ENCODE data around the gene SLC38A5.
"Not testable (repeated sequence)": the region's sequence is repeated elsewhere in the genome, so short reads cannot be mapped to it uniquely, and the experiment has no call there.

SLC38A5 gene

DNA sequence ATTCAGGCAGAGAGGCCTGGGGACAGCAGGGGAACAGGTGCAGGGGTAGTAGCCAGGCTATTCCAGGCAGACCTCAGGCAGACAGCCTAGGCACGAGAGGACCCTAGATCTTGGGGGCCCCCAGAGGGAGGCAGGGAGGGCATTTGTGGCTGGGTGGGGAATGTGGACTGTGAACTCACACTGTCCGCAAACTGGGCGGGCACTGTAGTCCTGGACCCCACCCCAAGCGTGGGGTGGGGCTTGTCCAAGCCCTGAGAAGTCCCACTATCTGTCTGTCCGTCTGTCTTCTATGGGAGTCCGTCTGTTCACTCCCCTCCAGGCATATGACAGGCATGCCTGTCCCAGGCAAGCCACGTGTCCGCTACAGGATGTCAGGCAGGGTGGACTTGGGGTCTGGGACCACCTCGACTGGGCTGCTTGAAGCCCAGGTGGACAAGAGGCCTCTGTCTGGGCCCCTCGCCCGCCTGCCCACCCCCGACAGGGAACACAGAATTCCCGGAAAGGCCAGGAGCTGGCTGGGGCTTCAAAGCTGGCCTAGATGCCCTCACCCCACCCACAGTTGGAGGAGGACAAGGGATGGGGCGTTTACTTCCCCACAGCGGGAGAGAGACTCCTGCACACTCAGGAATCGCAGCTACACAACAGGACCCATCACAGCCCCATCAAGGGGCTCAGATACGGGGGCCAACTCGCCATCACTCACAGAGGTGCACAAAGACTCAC, at the start of gene SLC38A5:
SLC38A5 (minus strand) TSS at position 151 of the 723 bp plus-strand sequence. CDS start 2,336 bp downstream, outside the sequence.
- no peak for DNase-seq

DNA sequence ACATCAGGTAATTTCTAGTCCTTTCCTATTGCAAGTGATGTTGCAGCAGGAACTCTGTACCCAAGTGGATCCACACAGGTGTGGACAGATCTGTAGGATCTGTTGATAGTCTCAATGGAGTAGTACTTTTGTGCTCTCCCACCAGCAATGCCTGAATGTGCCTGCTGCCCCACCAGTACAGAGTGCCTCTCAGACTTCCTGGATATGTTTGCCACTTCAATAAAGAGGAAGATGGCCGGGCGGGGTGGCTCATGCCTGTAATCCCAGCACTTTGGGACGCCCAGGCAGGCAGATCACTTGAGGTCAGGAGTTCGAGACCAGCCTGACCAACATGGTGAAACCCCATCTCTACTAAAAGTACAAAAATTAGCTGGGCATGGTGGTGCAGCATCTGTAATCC, 49.4 kb upstream of the SLC38A5 start:
- not testable (repeated sequence) for DNase-seq

DNA sequence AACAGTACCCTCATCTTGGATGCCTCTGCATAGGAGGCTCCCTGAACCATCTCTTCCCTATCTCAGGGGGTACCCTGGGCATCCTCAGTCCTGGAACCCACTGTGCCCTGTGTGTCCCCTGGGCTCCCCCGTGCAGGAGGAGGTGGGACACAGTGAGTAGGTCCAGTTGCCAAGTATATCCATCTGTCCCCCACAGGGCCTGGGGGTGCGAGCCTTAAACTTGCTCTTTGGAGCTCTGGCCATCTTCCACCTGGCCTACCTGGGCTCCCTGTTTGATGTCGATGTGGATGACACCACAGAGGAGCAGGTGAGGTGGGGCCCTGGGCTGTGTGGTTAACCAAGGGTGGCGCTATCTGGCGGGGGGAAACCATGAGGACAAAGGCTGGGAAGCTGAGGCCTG, 46.9 kb upstream of the SLC38A5 start:
- no peak for DNase-seq

DNA sequence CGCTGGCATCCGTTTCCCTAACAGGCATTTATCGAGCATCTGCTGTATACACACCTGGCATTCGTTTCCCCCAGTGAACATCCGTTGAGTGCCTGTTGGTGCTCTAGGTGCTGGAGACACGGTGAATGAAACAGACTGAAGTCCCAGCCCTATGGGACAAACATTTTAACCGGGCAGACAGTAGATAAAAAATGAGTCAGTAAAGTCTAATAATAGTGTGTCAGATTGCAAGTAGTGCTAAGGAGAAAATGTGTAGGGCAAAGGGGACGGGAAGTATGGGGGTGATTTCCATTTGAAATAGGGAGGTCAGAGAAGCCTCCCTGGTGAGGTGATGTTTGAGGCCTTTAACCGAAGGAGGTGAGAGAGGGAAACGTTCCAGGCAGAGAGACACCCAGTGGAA, 46.2 kb upstream of the SLC38A5 start:
- DNase-seq, result no peak

DNA sequence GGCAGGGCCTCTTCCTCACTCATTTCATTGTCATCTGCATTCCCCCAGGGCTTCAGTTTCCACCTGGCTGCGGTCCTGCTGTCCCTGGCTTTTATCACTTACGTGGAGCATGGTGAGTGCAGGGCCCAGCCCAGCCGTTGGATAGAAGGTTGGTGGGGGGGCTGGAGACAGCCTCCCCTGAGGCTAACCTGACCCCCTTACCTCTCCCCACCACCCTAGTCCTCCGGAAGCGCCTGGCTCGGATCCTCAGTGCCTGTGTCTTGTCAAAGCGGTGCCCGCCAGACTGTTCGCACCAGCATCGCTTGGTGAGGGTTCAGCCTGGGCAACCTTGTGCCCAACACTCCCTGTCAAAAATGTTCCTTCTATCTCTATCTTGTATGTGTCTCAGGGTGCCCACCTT, 45.8 kb upstream of the SLC38A5 start:
- no peak for DNase-seq

DNA sequence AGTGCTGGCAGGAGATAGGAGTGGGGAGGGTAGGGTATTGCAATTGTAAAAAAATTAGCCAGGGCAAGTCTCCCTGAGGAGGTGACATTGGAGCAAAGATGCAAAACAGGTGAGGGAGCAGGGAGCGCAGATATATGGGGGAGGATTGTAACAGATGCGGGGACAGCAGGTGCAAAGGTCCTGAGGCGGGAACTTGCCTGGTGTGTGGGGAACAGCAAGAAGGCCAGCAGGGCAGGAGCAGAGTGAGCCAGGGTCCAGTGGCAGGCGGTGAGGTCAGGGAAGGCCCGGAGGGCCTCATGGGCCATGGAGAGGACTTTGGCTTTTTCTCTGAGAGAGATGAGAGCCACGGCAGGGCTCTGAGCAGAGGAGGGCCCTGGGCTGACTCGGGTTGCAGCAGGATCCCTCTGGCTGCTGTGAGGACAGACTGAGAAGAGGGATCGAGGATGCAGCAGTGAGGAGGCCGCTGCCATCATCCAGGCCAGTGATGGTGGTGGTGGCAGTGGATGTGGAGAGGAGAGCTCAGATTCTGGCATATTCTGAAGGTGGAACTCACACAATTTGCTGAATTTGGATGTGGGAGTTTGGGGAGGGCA, 44.9 kb upstream of the SLC38A5 start:
- DNase-seq, result no peak

DNA sequence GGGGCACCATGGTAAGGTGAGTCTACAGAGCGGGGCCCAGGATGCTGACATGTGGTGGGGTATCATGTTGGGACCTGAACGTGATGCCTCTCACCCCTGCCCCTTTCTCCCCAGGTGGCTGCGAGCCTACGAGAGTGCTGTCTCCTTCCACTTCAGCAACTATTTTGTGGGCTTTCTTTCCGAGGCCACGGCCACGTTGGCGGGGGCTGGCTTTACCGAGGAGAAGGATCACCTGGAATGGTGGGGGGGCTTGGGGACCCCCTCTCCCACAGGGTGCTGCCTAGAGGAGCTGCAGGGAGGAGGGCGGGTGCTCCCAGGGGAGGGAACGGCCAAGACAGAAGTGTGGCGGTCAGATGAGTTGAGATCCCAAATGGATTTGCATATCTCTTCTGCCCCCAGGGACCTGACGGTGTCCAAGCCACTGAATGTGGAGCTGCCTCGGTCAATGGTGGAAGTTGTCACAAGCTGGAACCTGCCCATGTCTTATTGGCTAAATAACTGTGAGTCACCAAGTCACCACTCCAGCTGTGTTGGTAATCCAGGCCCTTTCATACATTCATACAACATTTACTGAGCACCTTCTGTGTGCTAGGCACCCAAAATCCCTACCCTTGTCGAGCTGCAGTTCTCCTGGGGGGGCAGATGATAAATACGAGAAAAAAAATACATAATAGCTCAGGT, 44.2 kb upstream of the SLC38A5 start:
- DNase-seq, result no peak

DNA sequence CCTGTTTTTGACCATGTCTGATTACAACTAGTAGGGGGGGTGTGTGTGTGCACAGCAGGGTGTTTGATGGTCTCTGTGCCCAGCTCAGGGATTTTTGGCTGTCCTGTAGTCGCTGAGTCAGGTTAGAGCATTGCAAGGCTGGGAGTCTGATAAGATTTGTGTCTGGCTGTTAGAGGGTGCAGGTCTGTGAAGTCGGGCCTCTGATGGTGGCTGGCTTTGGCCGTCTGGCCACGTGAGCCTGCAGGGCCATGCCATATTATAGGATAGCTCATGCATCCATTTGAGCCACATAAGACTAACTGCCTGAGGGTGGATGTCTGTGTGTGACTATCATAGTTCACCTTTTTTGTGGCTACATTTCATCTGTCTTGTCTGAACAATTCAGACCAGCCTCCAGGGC, 43.6 kb upstream of the SLC38A5 start:
- no peak for DNase-seq

DNA sequence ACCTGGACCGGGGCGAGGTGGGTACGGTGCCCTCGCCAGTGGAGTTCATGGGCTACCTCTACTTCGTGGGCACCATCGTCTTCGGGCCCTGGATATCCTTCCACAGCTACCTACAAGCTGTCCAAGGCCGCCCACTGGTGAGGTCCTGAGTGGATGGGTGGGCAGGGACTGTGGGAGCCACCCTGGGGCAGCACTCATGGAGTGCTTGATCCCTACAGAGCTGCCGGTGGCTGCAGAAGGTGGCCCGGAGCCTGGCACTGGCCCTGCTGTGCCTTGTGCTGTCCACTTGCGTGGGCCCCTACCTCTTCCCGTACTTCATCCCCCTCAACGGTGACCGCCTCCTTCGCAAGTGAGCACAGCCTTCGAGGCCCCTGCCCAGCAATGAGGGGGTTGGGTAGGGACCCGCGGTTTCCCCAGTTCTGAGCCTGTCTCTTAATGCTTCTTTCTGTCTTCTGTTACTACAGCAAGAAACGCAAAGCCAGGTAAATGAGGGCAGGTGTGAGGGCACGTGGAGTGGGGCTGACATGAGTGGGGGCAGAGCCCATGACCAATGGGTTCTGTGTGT, 42.4 kb upstream of the SLC38A5 start:
- no peak for DNase-seq

DNA sequence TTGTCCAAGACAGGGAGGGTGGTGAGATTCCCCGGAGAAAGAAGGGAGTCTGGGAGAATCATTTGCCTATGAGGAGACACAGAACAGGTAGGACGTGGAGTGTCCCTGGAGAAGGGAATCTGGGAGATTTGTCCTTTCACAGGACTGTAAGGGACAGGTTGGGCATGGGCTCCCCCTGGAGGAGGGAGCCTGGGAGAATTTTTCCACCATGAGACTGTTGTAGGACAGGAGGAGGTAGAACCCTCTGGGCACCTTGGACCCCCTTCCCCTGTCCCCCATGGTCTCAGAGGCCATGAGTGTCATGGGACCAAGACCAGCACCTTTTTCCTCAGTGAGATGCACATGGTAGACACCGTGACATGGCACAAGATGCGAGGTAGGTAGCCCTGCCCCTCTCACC, 41.5 kb upstream of the SLC38A5 start:
- no peak for DNase-seq

DNA sequence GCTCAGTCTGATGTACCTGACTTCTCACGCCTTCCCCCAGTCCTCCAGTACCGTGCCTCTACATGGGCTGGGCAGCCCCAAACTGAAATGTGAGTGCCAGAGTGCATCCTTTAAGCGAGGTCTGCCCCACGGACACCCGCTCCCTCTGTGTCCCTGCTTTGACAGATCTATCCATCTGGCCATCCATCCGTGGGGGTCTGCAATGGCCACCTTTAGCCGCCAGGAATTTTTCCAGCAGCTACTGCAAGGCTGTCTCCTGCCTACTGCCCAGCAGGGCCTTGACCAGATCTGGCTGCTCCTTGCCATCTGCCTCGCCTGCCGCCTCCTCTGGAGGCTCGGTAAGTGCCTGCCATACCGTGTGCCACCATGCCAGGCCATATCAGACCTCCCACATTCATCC, 39.6 kb upstream of the SLC38A5 start:
- DNase-seq, result no peak

DNA sequence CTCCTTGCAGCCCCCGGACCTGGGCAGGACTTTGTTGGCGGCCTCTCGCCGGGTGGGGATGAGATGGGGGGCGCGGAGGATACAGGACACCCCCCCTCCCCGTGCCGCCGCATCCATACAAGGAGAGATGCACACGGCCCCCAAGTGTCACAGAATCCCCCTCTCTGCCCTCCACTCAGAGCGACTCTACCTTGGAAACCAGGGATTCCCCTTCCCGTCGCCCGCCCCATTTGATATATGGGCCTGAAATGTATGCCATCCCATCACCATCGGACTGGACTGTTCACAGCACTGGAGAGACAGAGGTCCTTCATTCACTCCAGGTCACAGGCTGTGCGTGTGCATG, 39.2 kb upstream of the SLC38A5 start:
- no peak for DNase-seq

DNA sequence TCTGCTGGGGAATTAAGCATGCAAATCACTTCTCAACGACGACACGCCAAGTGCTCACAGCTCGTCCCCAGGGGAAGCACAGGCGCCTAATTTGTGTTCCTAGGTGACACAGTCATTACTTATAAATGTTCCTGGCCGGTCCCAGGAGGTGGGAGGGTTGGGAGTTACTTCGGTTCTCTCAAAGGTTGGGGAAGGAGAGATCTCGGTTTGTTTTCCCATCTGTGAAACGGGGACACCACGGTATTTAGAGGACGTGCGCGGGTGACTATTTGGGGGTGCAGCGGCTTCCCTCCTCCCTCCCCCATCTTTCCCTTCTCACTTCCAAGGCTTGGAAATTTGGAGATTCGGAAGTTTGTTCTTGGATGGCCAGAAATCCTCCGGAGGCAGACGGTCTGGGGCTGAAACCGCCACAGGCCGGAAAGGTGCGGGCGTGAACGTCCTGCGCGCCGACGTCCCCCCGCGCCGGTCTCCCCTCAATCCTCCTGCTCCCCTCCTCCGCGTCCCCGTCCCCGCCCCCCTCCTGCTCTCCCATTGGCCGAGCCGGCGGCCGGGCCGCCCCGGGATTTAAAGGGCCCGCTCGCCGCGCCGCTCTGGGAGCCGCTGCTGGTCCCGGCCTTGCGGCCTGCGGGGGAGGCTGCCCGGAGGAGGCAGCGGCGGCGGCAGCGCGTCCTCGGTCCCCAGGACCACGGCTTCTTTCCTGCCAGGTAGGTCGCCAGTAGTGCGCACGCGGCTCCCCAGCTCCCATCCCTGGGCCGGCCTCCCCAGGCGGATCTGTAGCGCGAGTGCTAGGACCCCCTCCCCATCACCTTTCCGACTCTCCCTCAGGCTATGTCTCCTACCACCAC, 38.6 kb upstream of the SLC38A5 start, which contains the start of gene PORCN:
PORCN (plus strand) TSS at position 593 of the 845 bp plus-strand sequence. CDS start 829 bp downstream, outside the sequence.
- peak; percentile 64 for DNase-seq

DNA sequence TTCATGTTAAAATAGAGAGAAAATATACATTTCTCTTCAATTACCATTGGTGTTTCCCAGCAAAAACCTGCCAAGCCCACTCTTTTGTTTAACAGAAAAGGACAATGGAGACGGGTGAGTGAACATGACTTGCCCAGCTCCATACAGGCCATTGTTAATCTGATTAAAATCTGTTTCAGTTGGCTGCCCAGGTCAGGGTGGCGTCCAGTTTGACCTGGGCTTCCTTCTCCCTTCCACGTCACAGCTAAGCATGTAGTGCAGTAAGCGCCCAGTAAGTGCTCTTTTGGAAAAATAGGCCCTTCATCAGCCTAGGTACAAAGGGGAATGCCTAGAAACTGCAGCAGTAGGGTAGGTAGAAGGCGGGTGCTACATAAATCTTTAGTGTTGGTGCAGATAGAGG, 37.2 kb upstream of the SLC38A5 start:
- DNase-seq, result no peak

DNA sequence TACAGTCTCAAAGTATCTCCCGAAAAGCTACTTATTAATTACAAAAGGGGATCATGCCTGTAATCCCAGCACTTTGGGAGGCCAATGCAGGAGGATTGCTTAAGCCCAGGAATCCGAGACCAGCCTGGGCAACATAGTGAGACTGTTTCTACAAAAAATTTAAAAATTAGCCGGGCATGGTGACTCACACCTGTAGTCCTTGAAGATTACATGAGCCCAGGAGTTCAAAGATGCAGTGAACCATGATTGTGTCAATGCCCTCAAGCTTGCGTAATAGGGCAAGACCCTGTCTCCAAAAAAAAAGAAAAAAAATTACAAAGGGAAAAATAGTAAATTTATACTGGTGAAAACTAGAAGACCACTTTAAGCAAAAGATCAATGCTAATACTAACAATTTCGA, 35.4 kb upstream of the SLC38A5 start:
- DNase-seq, result no peak

DNA sequence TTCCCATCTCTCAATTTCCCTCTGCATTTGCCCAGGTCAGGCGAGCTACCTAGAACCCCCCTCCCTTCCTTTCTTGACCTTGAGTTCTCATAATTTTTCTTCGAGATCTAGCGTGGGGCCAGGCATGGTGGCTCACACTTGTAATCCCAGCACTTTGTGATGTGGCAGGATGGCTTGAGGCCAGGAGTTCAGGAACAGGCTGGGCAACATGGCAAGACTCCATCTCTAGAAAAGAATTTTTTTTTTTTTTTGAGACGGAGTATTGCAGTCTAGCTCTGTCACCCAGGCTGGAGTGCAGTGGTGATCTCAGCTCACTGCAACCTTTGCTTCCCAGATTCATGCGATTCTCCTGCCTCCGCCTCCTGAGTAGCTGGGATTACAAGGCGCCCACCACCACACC, 34.2 kb upstream of the SLC38A5 start:
- no peak for DNase-seq

DNA sequence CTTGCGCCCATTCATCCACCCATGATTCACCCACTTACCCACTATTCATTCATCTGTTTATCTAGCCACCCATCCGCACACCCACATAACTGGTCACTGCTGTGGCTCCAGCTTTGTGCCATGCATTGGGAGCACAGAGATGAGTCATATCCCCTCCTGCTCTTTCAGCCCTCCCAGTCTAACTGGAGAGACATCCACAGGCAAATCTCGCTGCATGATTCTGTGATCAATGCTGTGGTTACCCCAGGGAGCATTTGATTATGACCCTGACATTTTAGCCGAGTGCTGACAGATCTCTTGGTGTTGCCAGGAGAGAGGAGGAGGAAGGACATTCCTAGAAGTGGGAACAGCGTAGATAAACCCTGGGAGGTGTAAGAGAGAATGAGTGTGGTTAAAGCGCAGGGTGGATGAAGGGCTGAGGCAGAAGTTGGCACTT, 28.3 kb upstream of the SLC38A5 start:
- peak; percentile 66 for DNase-seq

DNA sequence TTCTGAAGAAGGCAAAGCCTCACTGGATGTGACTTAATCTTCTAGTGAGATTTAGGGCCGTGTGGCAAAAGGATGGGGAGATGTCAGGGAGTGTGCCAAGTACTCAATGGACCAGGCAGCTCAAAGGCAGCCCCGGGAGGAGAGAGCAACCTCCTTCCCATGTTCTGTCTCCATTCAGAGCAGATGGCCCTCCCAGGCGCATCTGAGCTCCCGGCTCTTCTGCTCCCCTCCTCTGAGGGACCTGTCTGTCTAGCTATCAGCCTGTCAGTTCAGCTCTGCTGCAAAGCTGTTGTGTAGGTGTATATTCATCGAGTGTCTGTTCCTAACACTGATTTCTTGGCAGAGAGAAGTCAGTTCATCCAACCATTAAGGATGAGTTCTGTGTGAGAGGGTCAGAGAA, 27.8 kb upstream of the SLC38A5 start:
- no peak for DNase-seq

DNA sequence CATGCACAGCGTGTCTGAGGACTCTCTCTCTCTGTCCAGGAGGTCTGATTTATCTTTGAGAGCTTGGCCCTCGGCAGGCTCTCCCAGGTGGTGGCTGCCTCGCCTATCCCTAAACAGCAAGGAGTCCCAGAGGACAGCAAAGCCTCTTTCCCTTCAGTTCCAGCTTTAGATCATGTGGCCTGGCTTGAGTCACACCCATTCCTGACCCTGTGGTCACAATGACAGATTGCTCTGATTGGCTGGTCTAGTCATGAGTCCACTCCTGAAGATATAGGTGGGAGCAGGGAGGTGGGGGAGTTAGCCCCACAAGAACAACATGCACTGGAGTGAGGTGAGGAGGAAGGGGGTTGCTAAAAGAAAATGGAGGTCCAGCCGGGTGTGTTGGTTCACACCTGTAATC, 26.6 kb upstream of the SLC38A5 start:
- no peak for DNase-seq

DNA sequence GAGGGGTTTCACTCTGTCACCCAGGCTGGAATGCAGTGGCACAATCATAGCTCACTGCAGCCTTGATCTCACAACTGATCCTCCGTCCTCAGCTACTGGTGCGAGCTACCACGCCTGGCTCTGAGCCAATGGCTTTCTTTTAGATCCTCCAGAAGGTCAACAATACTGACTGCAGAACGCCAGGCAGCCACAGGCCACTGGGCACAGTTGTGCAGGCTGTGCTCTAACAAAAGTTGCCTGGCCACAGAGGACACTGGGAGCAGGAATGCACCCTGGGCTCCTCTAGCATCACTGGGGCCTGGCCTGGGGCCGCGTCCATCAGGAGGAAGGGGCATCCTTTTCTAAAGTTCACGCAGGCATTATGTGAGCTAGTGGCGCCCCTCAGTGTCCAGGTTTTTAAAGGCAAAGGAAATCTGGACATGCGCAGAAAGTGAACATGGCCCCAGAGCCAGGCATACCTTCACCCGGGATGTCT, 23.9 kb upstream of the SLC38A5 start:
- DNase-seq, result peak; percentile 35

DNA sequence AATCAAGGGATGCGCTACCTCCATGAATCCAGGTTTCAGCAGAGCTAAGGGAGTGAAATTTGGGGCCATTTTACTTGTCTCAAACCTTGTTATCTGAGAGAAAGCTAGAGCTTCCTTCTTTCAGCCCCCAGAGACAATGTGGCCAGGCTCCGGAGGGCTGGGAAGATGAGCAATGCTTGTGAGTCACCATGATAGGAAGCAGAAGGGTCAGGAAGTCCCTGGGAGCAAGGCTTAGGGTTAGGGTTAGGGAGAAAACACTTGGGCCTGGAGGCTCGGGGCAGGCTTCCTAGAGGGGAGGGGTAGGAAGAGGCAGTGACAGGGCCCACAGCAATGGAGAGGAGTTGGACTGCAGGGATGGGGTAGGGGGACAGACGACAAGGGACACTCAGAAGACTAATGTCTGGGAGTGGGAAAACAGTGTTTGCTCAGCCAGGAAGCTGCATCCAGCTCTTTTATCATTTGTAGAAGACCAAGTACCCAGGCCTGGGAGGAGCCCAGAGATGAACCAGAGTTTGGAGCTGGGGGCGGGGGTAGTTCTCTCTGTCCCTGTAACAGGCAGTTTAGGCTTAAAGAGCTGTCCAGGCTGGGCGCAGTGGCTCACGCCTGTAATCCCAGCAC, 22.3 kb upstream of the SLC38A5 start:
- DNase-seq, result peak; percentile 49

DNA sequence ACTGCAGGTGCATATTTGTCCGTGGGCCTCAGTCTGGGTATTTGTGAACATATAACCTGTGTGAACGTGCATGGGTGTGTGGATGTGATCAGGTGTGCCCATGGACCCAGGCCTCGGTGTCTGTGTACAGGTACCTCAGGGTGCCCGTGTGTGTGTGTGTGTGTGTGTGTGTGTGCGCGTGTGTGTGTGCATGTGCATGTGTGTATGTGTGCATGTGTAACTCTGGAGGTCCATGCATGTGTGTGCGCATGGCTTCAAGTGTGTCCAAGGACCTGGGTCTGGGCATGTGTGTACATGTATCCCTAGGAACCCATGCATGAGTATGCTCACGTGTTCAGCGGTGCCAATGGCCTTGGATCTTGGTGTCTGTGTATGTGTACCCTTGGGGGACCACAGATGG, 21.7 kb upstream of the SLC38A5 start:
- no peak for DNase-seq

Data from fibroblast of skin of right quadriceps (primary cell).